SK-N-SH (cell line): ENCODE measurements around the gene NPAS3. TPM values are rescaled to one million over a fixed set of nuclear protein-coding genes. Genes with fewer than 3 reads are reported as not detected.

Experiments
- CTCF ChIA-PET: fragments of 300-600, 350-600 bp; formaldehyde crosslinking; extraction: SDS; loops from one replicate; lab custom pipeline; 2021; lab: Yijun Ruan, JAX
- POLR2A ChIA-PET: fragments of 350-600 bp; sonication (Branson Sonifier 250); formaldehyde crosslinking; extraction: SDS; loops from one replicate; lab custom pipeline; 2020; ENCODE audit warnings: antibody characterized with exemption, inconsistent platforms; lab: Yijun Ruan, JAX
- DNase-seq: peaks from one replicate; pipeline ENCODE4 v3.0.0; 2012
- H2AFZ ChIP-seq: fragments of 200-600 bp; sonication (generic); 2 replicates; pipeline ENCODE4 v1.8.1; 2016; ENCODE audit warnings: antibody characterized with exemption, mild to moderate bottlenecking, low read depth
- H3F3A ChIP-seq: fragments of 200-600 bp; sonication (generic); replicated peaks from 2 replicates; pipeline ENCODE3; 2016; ENCODE audit warnings: antibody characterized with exemption, mild to moderate bottlenecking; ENCODE audit not compliant: insufficient read depth
- H3K27ac ChIP-seq, 2 experiments: fragments of 200-500 bp in 1 of 2; fragments of 200-600 bp in 1 of 2; sonication (Bioruptor generic) in 1 of 2; sonication (generic), shearing (Covaris generic) in 1 of 2; 2 replicates each; pipeline versions ENCODE4 v1.5.1 to v1.6.1; 2014 to 2016; ENCODE audit warnings: low read depth in 2 of 2, inconsistent platforms in 1 of 2, low read length in 1 of 2, mild to moderate bottlenecking in 1 of 2, mixed read lengths in 1 of 2
- H3K27me3 ChIP-seq: fragments of 200-600 bp; sonication (generic), shearing (Covaris generic); 2 replicates; pipeline ENCODE4 v1.6.1; 2016; ENCODE audit warnings: mixed run types; ENCODE audit not compliant: insufficient read depth
- H3K36me3 ChIP-seq, 2 experiments: fragments of 200-500 bp in 1 of 2; fragments of 200-600 bp in 1 of 2; sonication (Bioruptor generic) in 1 of 2; sonication (generic) in 1 of 2; replicated peaks in 1 of 2; 2 replicates each; pipeline versions ENCODE3 to v1.5.1; 2014 to 2016; ENCODE audit warnings: low read length in 1 of 2, mild to moderate bottlenecking in 1 of 2; ENCODE audit not compliant: insufficient read depth in 2 of 2, control insufficient read depth in 1 of 2
- H3K4me1 ChIP-seq, 2 experiments: fragments of 200-500 bp in 1 of 2; fragments of 200-600 bp in 1 of 2; sonication (Bioruptor generic) in 1 of 2; sonication (generic), shearing (Covaris generic) in 1 of 2; 2 replicates each; pipeline versions ENCODE4 v1.5.1 to v1.6.1; 2014 to 2016; ENCODE audit warnings: low read depth in 1 of 2, low read length in 1 of 2, mixed run types in 1 of 2; ENCODE audit not compliant: insufficient read depth in 2 of 2, control insufficient read depth in 1 of 2
- H3K4me2 ChIP-seq: fragments of 200-600 bp; sonication (generic), shearing (Covaris generic); 2 replicates; pipeline ENCODE4 v1.6.1; 2017; ENCODE audit warnings: mixed run types
- H3K4me3 ChIP-seq, 2 experiments: fragments of 200-500 bp in 1 of 2; fragments of 200-600 bp in 1 of 2; sonication (Bioruptor generic) in 1 of 2; sonication (generic), shearing (Covaris generic) in 1 of 2; 2 replicates each; pipeline versions ENCODE4 v1.5.1 to v1.8.1; 2014 to 2016; ENCODE audit warnings: low read depth in 2 of 2, inconsistent platforms in 1 of 2, low read length in 1 of 2, mild to moderate bottlenecking in 1 of 2, mixed read lengths in 1 of 2, moderate library complexity in 1 of 2
- H3K79me2 ChIP-seq: fragments of 200-600 bp; sonication (generic); 2 replicates; pipeline ENCODE4 v1.8.1; 2017; ENCODE audit warnings: mild to moderate bottlenecking; ENCODE audit not compliant: insufficient read depth
- H3K9ac ChIP-seq: fragments of 200-600 bp; sonication (generic); 2 replicates; pipeline ENCODE4 v1.6.1; 2017; ENCODE audit warnings: mixed run types
- H3K9me2 ChIP-seq: fragments of 200-600 bp; sonication (generic); 2 replicates; pipeline ENCODE4 v1.6.1; 2017; ENCODE audit warnings: mixed run types
- H3K9me3 ChIP-seq: fragments of 200-600 bp; sonication (generic); 2 replicates; pipeline ENCODE4 v1.6.1; 2017; ENCODE audit warnings: mixed run types, mild to moderate bottlenecking, moderate library complexity
- H4K20me1 ChIP-seq: fragments of 200-600 bp; sonication (generic); 2 replicates; pipeline ENCODE4 v1.6.1; 2017; ENCODE audit warnings: mild to moderate bottlenecking, mixed run types; ENCODE audit not compliant: insufficient read depth
- CHD2 ChIP-seq: fragments of 150-350 bp; IDR thresholded peaks from 2 replicates; pipeline ENCODE4 v1.6.1; 2018; ENCODE audit warnings: low read length; ENCODE audit not compliant: partially characterized antibody
- ELF1 ChIP-seq: IDR thresholded peaks from 2 replicates; pipeline ENCODE4 v1.4.0; 2012
- EP300 ChIP-seq, 2 experiments: IDR thresholded peaks; 2 replicates each; pipeline versions ENCODE4 v1.4.0 to v1.6.1; 2012; ENCODE audit warnings: borderline replicate concordance in 1 of 2, low read depth in 1 of 2, low read length in 1 of 2
- EZH2phosphoT487 ChIP-seq: fragments of 200-600 bp; sonication (generic); IDR thresholded peaks from 2 replicates; pipeline ENCODE4 v1.6.1; 2017; ENCODE audit warnings: low read depth, mixed run types, mild to moderate bottlenecking, antibody characterized with exemption, moderate library complexity, borderline replicate concordance
- FOXJ3 ChIP-seq: sonication (generic); formaldehyde crosslinking; IDR thresholded peaks from 2 replicates; pipeline ENCODE4 v1.5.1; 2020; ENCODE audit warnings: mild to moderate bottlenecking, missing genetic modification reagents
- FOXM1 ChIP-seq: IDR thresholded peaks from 2 replicates; pipeline ENCODE4 v1.4.0; 2012; ENCODE audit warnings: low read depth, mild to moderate bottlenecking
- GABPA ChIP-seq: IDR thresholded peaks from 2 replicates; pipeline ENCODE4 v1.4.0; 2012; ENCODE audit warnings: low read depth, mild to moderate bottlenecking
- JUND ChIP-seq: IDR thresholded peaks from 2 replicates; pipeline ENCODE4 v1.4.0; 2012
- MEF2A ChIP-seq: IDR thresholded peaks from 2 replicates; pipeline ENCODE4 v1.4.0; 2012; ENCODE audit warnings: low read depth, borderline replicate concordance
- MXI1 ChIP-seq: IDR thresholded peaks from 2 replicates; pipeline ENCODE4 v1.6.1; 2012; ENCODE audit warnings: mild to moderate bottlenecking, low read depth, low read length, improper control_type of control experiment
- NFIC ChIP-seq: IDR thresholded peaks from 2 replicates; pipeline ENCODE4 v1.4.0; 2012; ENCODE audit warnings: borderline replicate concordance
- NRF1 ChIP-seq: IDR thresholded peaks from 2 replicates; pipeline ENCODE4 v1.6.1; 2012; ENCODE audit warnings: low read depth, mild to moderate bottlenecking, low read length
- POLR2AphosphoS5 ChIP-seq: IDR thresholded peaks from 2 replicates; pipeline ENCODE4 v1.6.1; 2012; ENCODE audit warnings: low read depth, low read length
- RAD21 ChIP-seq: IDR thresholded peaks from 2 replicates; pipeline ENCODE4 v1.6.1; 2012; ENCODE audit warnings: mild to moderate bottlenecking, low read length
- RCOR1 ChIP-seq: fragments of 150-350 bp; IDR thresholded peaks from 2 replicates; pipeline ENCODE4 v1.6.1; 2017; ENCODE audit warnings: antibody characterized with exemption, low read length
- RXRA ChIP-seq: IDR thresholded peaks from 2 replicates; pipeline ENCODE4 v1.4.0; 2012; ENCODE audit warnings: low read depth, mild to moderate bottlenecking, borderline replicate concordance
- SIN3A ChIP-seq: IDR thresholded peaks from 2 replicates; pipeline ENCODE4 v1.6.1; 2012; ENCODE audit warnings: low read depth, mild to moderate bottlenecking, low read length, moderate library complexity, borderline replicate concordance
- SMC3 ChIP-seq: IDR thresholded peaks from 2 replicates; pipeline ENCODE4 v1.6.1; 2012; ENCODE audit warnings: low read depth, low read length, improper control_type of control experiment
- TEAD4 ChIP-seq: IDR thresholded peaks from 2 replicates; pipeline ENCODE4 v1.4.0; 2012; ENCODE audit warnings: mild to moderate bottlenecking, borderline replicate concordance; ENCODE audit not compliant: insufficient read depth
- YY1 ChIP-seq: IDR thresholded peaks from 2 replicates; pipeline ENCODE4 v1.4.0; 2012; ENCODE audit warnings: low read depth, mild to moderate bottlenecking
- ZBTB33 ChIP-seq: IDR thresholded peaks from 2 replicates; pipeline ENCODE4 v1.4.0; 2012; ENCODE audit warnings: low read depth, borderline replicate concordance
- WGBS: methylation state at CpG from one replicate; pipeline ENCODE4 v1.1.6; 2017; ENCODE audit warnings: low lambda C conversion rate; 5-methylcytosine and 5-hydroxymethylcytosine counted together
- polyA plus RNA-seq, 3 experiments: library from polyadenylated mRNA; depleted of rRNA; stranded (reverse); fragments of >200 nt; gene quantifications; 2 replicates each; pipeline ENCODE4 v1.2.3, GENCODE V29; 2012
- TF ChIP-seq, protein P1 (sequence below): fragments of 150-350 bp; IDR thresholded peaks from 2 replicates; pipeline ENCODE4 v1.6.1; 2017; ENCODE audit warnings: antibody characterized with exemption, low read length, low read depth, borderline replicate concordance
- TF ChIP-seq, protein P2 (sequence below): IDR thresholded peaks from 2 replicates; pipeline ENCODE4 v1.4.0; 2012; ENCODE audit warnings: low read depth, borderline replicate concordance

Gene NPAS3
- polyA plus RNA-seq, 1 of the 3 experiments (the other 2 are of a cell fraction), result 4.3 TPM

DNA sequence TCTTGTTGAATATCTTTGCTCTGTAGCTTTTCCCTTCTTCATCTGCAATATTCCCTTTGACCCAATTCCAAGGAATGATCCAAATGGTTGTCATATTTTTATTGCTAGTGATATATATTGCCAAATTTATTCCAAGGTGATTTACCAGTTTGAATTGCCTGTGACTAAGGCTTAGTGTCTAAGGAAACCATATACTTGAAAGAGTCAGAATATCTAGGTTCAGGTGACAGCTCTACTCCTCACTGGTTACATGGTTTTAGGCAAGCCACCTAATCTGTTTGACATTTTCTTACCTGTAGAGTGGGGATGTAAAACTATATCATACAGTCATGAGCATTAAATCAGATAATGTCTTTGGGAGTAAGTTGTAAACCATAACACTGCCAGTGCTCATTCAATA, 473.8 kb downstream of the NPAS3 start:
- Histone ChIP-seq H2AFZ (no peak overlapping the region), H3K4me3 (no peak overlapping the region), H3F3A (peaks cover 4% of the 10 kb centered on the region), H3K4me2 (no peak overlapping the region), H3K27ac (no peak overlapping the region), H3K9me2 (no peaks in the 10 kb centered on the region), H3K79me2 (no peaks in the 10 kb centered on the region), H3K9me3 (no peaks in the 10 kb centered on the region), H3K9ac (no peak overlapping the region), H3K36me3 (no peaks in the 10 kb centered on the region), H3K27me3 (no peaks in the 10 kb centered on the region), H3K4me1 (peaks cover 5 to 8% of the 10 kb centered on the region in 2 experiments; a peak in 3 of 4 replicates), H4K20me1 (no peaks in the 10 kb centered on the region)
- ChIA-PET POLR2A (no interaction called here), CTCF (interaction anchor here (0.7 kb wide), 1 partner anchor 20 kb away, joined by 3 read pairs; no protein-coding TSS in a partner anchor)
- DNase-seq, result no peak
- TF ChIP-seq RAD21 (no peak), GABPA (no peak), EP300 (IDR thresholded peaks at IDR 0.05; ENCODE audit: borderline replicate concordance in 1 of 2, low read depth in 1 of 2, low read length in 1 of 2) (no peak), SMC3 (no peak), EZH2phosphoT487 (no peak), RCOR1 (no peak), FOXM1 (no peak), JUND (no peak)
- TF ChIP-seq, protein P1, sequence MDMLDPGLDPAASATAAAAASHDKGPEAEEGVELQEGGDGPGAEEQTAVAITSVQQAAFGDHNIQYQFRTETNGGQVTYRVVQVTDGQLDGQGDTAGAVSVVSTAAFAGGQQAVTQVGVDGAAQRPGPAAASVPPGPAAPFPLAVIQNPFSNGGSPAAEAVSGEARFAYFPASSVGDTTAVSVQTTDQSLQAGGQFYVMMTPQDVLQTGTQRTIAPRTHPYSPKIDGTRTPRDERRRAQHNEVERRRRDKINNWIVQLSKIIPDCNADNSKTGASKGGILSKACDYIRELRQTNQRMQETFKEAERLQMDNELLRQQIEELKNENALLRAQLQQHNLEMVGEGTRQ, result no peak
- TF ChIP-seq, protein P2, sequence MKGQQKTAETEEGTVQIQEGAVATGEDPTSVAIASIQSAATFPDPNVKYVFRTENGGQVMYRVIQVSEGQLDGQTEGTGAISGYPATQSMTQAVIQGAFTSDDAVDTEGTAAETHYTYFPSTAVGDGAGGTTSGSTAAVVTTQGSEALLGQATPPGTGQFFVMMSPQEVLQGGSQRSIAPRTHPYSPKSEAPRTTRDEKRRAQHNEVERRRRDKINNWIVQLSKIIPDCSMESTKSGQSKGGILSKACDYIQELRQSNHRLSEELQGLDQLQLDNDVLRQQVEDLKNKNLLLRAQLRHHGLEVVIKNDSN, result no peak

GRCh38 chr14:33413381-33413780, 474.7 kb downstream of the NPAS3 start:
- ChIA-PET CTCF (interaction anchor here (1.1 kb wide), 1 partner anchor 339 kb away, joined by 3 read pairs; no protein-coding TSS in a partner anchor), POLR2A (no interaction called here)
- Histone ChIP-seq H3K4me3 (no peak overlapping the region), H3K4me1 (peaks cover 2 to 8% of the 10 kb centered on the region in 2 experiments; a peak in 3 of 4 replicates), H3K9me3 (no peaks in the 10 kb centered on the region), H3K36me3 (no peaks in the 10 kb centered on the region), H3F3A (peaks cover 4% of the 10 kb centered on the region), H3K4me2 (0 out of 2 replicates have a peak overlapping the region, but pooled peaks have one; percentile 13), H2AFZ (no peak overlapping the region), H4K20me1 (no peaks in the 10 kb centered on the region), H3K79me2 (no peaks in the 10 kb centered on the region), H3K9me2 (no peaks in the 10 kb centered on the region), H3K27me3 (no peaks in the 10 kb centered on the region), H3K9ac (no peak overlapping the region), H3K27ac (no peak overlapping the region)
- TF ChIP-seq MXI1 (no peak), CHD2 (no peak), FOXJ3 (CRISPR knock-in tag) (no peak), MEF2A (no peak), SIN3A (no peak), POLR2AphosphoS5 (no peak), SMC3 (no peak), RCOR1 (no peak), YY1 (no peak), NRF1 (no peak), NFIC (no peak), TEAD4 (no peak), ZBTB33 (no peak), ELF1 (no peak), RXRA (no peak), GABPA (no peak)
- TF ChIP-seq, protein P2, result no peak
- 80% methylated on average over 5 of the region's 5 CpGs for WGBS
- no peak for DNase-seq
